Measurements from ENCODE around the gene PPP2R5C. TPM values are rescaled to one million over a fixed set of nuclear protein-coding genes. Genes with fewer than 3 reads are reported as not detected.

The PPP2R5C gene
- total RNA-seq, 1 experiment from 2014 or later, result 80.3 TPM

DNA sequence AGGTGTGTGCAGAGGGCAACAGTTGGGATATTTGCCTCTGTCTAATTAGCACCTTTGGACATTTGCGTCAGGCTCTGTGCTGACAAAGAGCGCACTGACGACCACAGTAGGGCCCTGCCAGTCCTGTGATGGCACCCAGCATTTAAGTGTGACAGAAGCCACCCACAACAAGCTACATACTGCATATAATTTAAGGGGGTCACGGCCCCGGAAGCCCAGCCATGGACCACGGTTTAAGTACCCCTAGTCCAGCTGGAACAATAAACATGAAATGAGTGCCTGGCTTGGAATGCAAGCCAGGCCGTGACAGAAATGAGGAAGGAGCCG is 186.0 kb downstream of the PPP2R5C start:
- ATAC-seq, result no peak
- BruUV-seq (replicated peaks), result TSS peak; percentile 100

DNA sequence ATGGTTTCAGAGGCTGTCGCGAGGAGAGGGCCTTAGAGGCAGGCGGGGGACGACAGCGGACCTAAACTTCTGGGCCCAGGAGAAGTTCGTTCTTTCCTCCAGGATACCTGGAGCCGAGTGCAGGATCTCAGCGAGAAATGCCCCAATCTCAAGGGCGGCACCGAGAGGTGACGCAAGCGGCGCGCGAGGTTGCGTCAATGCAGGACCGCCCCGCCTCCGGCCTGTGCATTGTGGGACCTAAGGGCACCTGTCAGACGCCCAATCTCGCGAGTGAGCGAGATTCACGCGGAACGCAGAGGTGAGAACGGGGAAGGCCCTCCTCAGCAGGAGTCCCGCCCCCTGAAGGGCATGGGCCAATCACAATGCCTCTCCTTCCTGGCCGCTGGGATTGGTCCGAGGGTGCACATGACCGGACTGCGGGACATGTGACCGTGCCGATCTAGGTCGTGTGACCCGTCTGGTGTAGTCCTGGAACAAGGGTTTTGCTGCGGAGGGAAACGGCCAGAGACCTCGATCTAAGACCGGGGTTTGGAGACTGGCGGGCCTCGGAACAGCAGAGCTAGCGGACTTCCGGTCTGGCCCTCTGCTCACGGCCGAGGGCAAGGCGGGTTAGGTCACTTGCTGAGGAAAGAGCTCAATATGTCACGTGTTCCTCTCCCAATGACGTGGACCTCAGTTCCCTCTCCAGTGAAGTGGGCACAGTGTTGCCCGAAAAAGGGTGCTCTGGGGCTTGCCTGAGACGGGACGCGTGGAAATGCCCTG is 186.6 kb downstream of the PPP2R5C start:
- DNase-seq (ENCODE audit: low read depth, low spot score), result peak; percentile 98
- no TSS peak for BruUV-seq (replicated peaks)
- no peaks in the 10 kb centered on the region for H3K9me3 ChIP-seq (ENCODE audit: control insufficient read depth, insufficient read depth, low read depth, low read length)
- peaks cover 3% of the 10 kb centered on the region for H3K4me1 ChIP-seq (ENCODE audit: control insufficient read depth, insufficient read depth, low read length)
- intact Hi-C loops (cut with micrococcal nuclease; ENCODE audit: unreplicated experiment), result loop anchor here (10.0 kb wide), 1 partner anchor 243 kb away; no protein-coding TSS in a partner anchor
- in situ Hi-C loops (cut with HindIII; ENCODE audit: low pct_unique_long_range_greater_than_20kb, low sequenced_read_pairs), result no loop called here
- ChIA-PET POLR2A (no interaction called here), CTCF (no interaction called here)
- peak overlapping the region; percentile 64 to 85 for H3K4me3 ChIP-seq (ENCODE audit: low read depth in 2 of 2, low read length in 2 of 2)
- TF ChIP-seq, protein P1, sequence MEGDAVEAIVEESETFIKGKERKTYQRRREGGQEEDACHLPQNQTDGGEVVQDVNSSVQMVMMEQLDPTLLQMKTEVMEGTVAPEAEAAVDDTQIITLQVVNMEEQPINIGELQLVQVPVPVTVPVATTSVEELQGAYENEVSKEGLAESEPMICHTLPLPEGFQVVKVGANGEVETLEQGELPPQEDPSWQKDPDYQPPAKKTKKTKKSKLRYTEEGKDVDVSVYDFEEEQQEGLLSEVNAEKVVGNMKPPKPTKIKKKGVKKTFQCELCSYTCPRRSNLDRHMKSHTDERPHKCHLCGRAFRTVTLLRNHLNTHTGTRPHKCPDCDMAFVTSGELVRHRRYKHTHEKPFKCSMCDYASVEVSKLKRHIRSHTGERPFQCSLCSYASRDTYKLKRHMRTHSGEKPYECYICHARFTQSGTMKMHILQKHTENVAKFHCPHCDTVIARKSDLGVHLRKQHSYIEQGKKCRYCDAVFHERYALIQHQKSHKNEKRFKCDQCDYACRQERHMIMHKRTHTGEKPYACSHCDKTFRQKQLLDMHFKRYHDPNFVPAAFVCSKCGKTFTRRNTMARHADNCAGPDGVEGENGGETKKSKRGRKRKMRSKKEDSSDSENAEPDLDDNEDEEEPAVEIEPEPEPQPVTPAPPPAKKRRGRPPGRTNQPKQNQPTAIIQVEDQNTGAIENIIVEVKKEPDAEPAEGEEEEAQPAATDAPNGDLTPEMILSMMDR (IDR thresholded peaks at IDR 0.05), result no peak
- TF ChIP-seq, protein P2, sequence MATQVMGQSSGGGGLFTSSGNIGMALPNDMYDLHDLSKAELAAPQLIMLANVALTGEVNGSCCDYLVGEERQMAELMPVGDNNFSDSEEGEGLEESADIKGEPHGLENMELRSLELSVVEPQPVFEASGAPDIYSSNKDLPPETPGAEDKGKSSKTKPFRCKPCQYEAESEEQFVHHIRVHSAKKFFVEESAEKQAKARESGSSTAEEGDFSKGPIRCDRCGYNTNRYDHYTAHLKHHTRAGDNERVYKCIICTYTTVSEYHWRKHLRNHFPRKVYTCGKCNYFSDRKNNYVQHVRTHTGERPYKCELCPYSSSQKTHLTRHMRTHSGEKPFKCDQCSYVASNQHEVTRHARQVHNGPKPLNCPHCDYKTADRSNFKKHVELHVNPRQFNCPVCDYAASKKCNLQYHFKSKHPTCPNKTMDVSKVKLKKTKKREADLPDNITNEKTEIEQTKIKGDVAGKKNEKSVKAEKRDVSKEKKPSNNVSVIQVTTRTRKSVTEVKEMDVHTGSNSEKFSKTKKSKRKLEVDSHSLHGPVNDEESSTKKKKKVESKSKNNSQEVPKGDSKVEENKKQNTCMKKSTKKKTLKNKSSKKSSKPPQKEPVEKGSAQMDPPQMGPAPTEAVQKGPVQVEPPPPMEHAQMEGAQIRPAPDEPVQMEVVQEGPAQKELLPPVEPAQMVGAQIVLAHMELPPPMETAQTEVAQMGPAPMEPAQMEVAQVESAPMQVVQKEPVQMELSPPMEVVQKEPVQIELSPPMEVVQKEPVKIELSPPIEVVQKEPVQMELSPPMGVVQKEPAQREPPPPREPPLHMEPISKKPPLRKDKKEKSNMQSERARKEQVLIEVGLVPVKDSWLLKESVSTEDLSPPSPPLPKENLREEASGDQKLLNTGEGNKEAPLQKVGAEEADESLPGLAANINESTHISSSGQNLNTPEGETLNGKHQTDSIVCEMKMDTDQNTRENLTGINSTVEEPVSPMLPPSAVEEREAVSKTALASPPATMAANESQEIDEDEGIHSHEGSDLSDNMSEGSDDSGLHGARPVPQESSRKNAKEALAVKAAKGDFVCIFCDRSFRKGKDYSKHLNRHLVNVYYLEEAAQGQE (IDR thresholded peaks at IDR 0.05; ENCODE audit: insufficient read depth in 1 of 2, low read depth in 2 of 2, low read length in 1 of 2), result no peak
- TF ChIP-seq SIN3A (IDR thresholded peaks at IDR 0.05; ENCODE audit: borderline replicate concordance, insufficient read depth, low read depth, low read length) (0 out of 2 replicates have a peak, but pooled peaks have one; percentile 59), POLR2AphosphoS5 (IDR thresholded peaks at IDR 0.05; ENCODE audit: low read depth, low read length) (peak; percentile 91), TCF7L2 (IDR thresholded peaks at IDR 0.05; ENCODE audit: low read depth, low read length) (no peak)
- no peaks in the 10 kb centered on the region for H3K27me3 ChIP-seq (ENCODE audit: control insufficient read depth, insufficient read depth, low read length)
- ATAC-seq, result peak; percentile 98
- peak overlapping the region; percentile 96 for H3K27ac ChIP-seq (ENCODE audit: low read length)
- peaks cover 7% of the 10 kb centered on the region; the same call in 1 of the 2 replicates for H3K36me3 ChIP-seq (ENCODE audit: control insufficient read depth, insufficient read depth, low read length)

More for the DNA sequence above, 186.0 kb downstream of the PPP2R5C start:
- H3K36me3 ChIP-seq (ENCODE audit: control insufficient read depth, insufficient read depth, low read length), result peaks cover 7% of the 10 kb centered on the region; the same call in 1 of the 2 replicates
- H3K4me3 ChIP-seq (ENCODE audit: low read depth in 2 of 2, low read length in 2 of 2), result peak overlapping the region; percentile 64 to 85
- H3K27me3 ChIP-seq (ENCODE audit: control insufficient read depth, insufficient read depth, low read length), result no peaks in the 10 kb centered on the region
- no peak for DNase-seq (ENCODE audit: low read depth, low spot score)
- peaks cover 3% of the 10 kb centered on the region for H3K4me1 ChIP-seq (ENCODE audit: control insufficient read depth, insufficient read depth, low read length)
- peak overlapping the region; percentile 96 for H3K27ac ChIP-seq (ENCODE audit: low read length)
- no peak for TF ChIP-seq POLR2AphosphoS5 (IDR thresholded peaks at IDR 0.05; ENCODE audit: low read depth, low read length)
- POLR2A ChIA-PET, result no interaction called here
- in situ Hi-C loops (cut with HindIII; ENCODE audit: low pct_unique_long_range_greater_than_20kb, low sequenced_read_pairs) (no loop called here), intact Hi-C loops (cut with micrococcal nuclease; ENCODE audit: unreplicated experiment) (loop anchor here (10.0 kb wide), 1 partner anchor 243 kb away; no protein-coding TSS in a partner anchor)
- no peaks in the 10 kb centered on the region for H3K9me3 ChIP-seq (ENCODE audit: control insufficient read depth, insufficient read depth, low read depth, low read length)
- CTCF ChIA-PET, result no interaction called here
